Activated T-helper 17 cell treated with anti-CD3 and anti-CD28 coated beads, Interleukin-2, amount 50 U/mL, for 72 hours (primary cell): Measurements from ENCODE around the gene ZNF436. TPM values are rescaled to one million over a fixed set of nuclear protein-coding genes. Genes with fewer than 3 reads are reported as not detected.
A peak's percentile ranks its signal among the peaks of the same experiment; 100 is the strongest.
"Not testable (repeated sequence)": the region's sequence is repeated elsewhere in the genome, so short reads cannot be mapped to it uniquely, and the experiment has no call there.

ENCODE experiments used
- ATAC-seq: fragments of 150-1000 bp; cut with Tn5 transposase; replicated peaks from 2 replicates; pipeline ENCODE4 v1.10.0; 2021; ENCODE audit warnings: mild to moderate bottlenecking, moderate library complexity
- H3K27ac Mint-ChIP-seq: one replicate; pipeline ENCODE4 v1.8.0; 2022; ENCODE audit warnings: mixed read lengths
- H3K27me3 Mint-ChIP-seq: one replicate; pipeline ENCODE4 v1.8.0; 2022; ENCODE audit warnings: mixed read lengths
- H3K36me3 Mint-ChIP-seq: one replicate; pipeline ENCODE4 v1.8.0; 2022; ENCODE audit warnings: low read depth, mild to moderate bottlenecking, mixed read lengths
- H3K4me1 Mint-ChIP-seq: one replicate; pipeline ENCODE4 v1.8.0; 2022; ENCODE audit warnings: mixed read lengths
- H3K4me3 Mint-ChIP-seq: one replicate; pipeline ENCODE4 v1.8.0; 2022; ENCODE audit warnings: mild to moderate bottlenecking, mixed read lengths
- H3K9me3 Mint-ChIP-seq: one replicate; pipeline ENCODE4 v1.8.0; 2022; ENCODE audit warnings: mixed read lengths
- total RNA-seq, 2 donors: library from RNA; stranded (reverse); gene quantifications; one replicate each; pipeline ENCODE4 v1.2.3, GENCODE V29; 2022

The ZNF436 gene
- total RNA-seq, 2 donors from 2014 or later = 4.7 to 10.7 TPM

DNA sequence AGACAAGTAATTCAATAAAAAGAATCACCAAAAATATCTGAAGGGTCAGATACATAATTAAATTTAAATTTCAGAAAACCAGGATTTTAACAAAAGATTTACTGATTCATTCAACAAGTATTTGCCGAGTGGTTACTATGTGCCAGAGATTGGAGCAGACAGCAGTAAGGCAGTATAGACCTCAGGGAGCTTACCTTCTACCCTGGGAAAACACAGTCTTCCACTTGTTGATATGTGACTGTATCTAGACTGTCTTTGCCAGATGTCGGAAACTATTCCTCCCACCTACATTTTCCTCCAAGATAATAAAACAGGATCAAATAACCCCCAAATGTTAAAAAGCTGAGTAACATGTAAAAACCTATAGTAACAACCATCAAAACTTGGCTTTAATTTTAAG, 31.8 kb downstream of the ZNF436 start:
- peaks cover 41% of the 10 kb centered on the region for H3K4me1 Mint-ChIP-seq
- peaks cover 99% of the 10 kb centered on the region for H3K36me3 Mint-ChIP-seq
- peak overlapping the region; percentile 52 for H3K4me3 Mint-ChIP-seq
- no peaks in the 10 kb centered on the region for H3K9me3 Mint-ChIP-seq
- no peak for ATAC-seq
- no peak overlapping the region for H3K27ac Mint-ChIP-seq
- H3K27me3 Mint-ChIP-seq = no peaks in the 10 kb centered on the region

DNA sequence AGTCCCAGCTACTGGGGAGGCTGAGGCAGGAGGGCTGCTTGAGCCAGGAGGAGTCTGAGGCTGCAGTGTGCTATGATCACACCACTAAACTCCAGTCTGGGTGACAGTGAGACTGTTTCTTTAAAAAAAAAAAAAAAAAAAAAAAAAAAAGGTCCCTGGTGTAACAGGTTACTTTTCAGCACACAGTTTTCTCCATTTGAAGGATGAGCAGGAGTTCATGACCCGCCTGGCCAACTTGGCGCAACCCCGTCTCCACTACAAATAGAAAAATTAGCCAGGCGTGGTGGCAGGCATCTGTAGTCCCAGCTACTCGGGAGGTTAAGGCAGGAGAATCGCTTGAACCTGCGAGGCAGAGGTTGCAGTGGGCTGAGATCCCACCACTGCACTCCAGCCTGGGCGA, 37.9 kb downstream of the ZNF436 start:
- H3K27me3 Mint-ChIP-seq = no peaks in the 10 kb centered on the region
- H3K4me3 Mint-ChIP-seq = no peak overlapping the region
- H3K27ac Mint-ChIP-seq = no peak overlapping the region
- H3K36me3 Mint-ChIP-seq = peaks cover 99% of the 10 kb centered on the region
- H3K9me3 Mint-ChIP-seq = no peaks in the 10 kb centered on the region
- peaks cover 19% of the 10 kb centered on the region for H3K4me1 Mint-ChIP-seq
- no peak for ATAC-seq

DNA sequence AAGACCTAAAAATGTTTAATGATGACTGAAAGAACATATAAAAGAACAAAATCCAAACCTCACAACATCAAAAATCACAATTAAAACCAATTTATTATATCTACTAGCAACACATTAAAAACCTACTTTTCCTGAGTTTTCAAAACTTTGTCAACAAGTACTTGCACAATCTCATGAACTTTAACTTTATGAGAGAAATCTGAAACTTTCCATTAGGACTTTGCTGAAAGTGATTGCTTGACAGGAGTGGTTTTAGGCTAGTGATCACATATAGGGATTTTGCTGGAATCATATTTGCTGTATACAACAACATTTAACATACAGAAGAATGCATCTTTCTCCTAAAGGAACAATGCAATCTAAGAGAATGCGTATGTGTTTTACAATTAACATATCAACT, 38.8 kb downstream of the ZNF436 start:
- no peak for ATAC-seq
- Mint-ChIP-seq H3K27me3 (no peaks in the 10 kb centered on the region), H3K4me1 (peaks cover 24% of the 10 kb centered on the region), H3K27ac (no peak overlapping the region), H3K36me3 (peaks cover 99% of the 10 kb centered on the region), H3K4me3 (no peak overlapping the region), H3K9me3 (no peaks in the 10 kb centered on the region)

DNA sequence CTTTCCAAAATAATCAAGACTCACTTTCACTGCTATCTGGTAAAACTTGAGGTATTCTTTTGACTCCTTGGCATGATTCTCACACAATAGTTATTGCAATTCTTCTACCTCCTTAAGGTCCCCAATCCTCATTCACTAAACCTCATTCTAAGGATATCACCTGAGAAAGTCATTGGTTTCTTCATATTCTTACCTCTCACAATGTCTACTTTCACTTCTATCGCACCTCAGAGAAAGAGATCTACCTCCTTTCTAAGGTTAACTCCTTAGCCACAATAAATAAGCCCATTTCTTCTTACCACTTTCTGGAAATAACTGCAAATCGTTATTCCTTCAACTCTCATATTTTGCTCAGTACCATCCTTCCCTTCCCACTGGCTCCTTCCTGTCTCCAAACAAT, 44.2 kb downstream of the ZNF436 start:
- peaks cover 27% of the 10 kb centered on the region for H3K4me1 Mint-ChIP-seq
- peak overlapping the region; percentile 32 for H3K27ac Mint-ChIP-seq
- H3K4me3 Mint-ChIP-seq = no peak overlapping the region
- no peaks in the 10 kb centered on the region for H3K27me3 Mint-ChIP-seq
- peaks cover 98% of the 10 kb centered on the region for H3K36me3 Mint-ChIP-seq
- no peaks in the 10 kb centered on the region for H3K9me3 Mint-ChIP-seq
- ATAC-seq = no peak

DNA sequence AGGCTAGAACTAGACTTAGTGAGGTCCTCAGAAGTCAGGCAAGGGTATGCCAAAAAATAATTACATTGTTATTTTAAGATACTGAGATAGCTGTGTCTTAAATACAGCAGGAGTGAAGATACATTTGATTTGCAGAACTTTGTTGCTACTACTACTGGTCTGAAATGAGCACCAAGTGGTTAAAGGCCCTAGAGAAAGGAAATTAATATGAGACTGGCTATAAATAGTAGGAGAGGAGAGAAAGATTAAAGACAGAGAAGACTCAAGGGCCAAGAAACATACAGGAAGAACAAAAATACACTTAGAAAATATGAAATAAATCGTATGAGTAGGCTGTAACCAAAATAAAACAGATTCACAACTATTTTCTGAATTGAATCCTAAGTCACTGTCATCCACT, 46.9 kb downstream of the ZNF436 start:
- ATAC-seq = no peak
- no peaks in the 10 kb centered on the region for H3K9me3 Mint-ChIP-seq
- H3K4me1 Mint-ChIP-seq = peaks cover 18% of the 10 kb centered on the region
- H3K36me3 Mint-ChIP-seq = peaks cover 98% of the 10 kb centered on the region
- H3K27me3 Mint-ChIP-seq = no peaks in the 10 kb centered on the region
- H3K27ac Mint-ChIP-seq = no peak overlapping the region
- H3K4me3 Mint-ChIP-seq = no peak overlapping the region

DNA sequence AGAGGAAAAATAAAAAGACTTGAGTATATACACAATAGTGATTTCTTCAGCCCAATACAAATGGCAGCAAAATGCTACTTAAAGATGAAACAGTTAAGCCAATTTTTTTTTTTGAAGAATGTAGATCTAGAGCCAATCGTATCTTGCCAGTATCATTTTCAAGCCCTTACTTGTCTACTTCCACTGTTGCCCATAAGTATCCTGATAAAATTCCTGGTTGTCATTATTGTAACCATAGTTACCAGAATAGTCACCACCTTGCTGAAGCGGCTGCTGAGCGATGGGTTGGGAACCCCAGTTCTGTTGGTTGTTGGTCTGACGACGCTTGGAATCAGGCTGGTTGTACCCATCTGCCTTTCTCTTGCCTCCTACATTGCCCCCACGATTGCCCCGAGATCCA, 59.4 kb downstream of the ZNF436 start:
- not testable (repeated sequence) for ATAC-seq, H3K4me3 Mint-ChIP-seq, H3K27ac Mint-ChIP-seq, H3K9me3 Mint-ChIP-seq, H3K4me1 Mint-ChIP-seq, H3K27me3 Mint-ChIP-seq
- H3K36me3 Mint-ChIP-seq = peaks cover 100% of the 10 kb centered on the region

Other genes with a start within 250 kb of the ZNF436 start
- 10 to 100 TPM; 14.8 to 22.0 TPM for gene LUZP1, start 201.0 kb downstream of the ZNF436 start, total RNA-seq
- gene HTR1D, start 152.3 kb downstream of the ZNF436 start, total RNA-seq = not detected
- 100 to 1,000 TPM; 110 to 193 TPM for gene HNRNPR, start 25.6 kb downstream of the ZNF436 start, total RNA-seq
- gene TCEA3, start 54.9 kb upstream of the ZNF436 start, total RNA-seq = 10 to 100 TPM in 1 of 2 donors, 1 to 10 TPM in 1; 1.3 to 33.2 TPM
- 1 to 10 TPM in 1 of 2 donors, under 1 TPM in 1; 0.37 to 1.0 TPM for gene ASAP3, start 114.3 kb upstream of the ZNF436 start, total RNA-seq
- gene E2F2, start 161.4 kb upstream of the ZNF436 start, total RNA-seq = 10 to 100 TPM; 13.0 to 24.1 TPM
- gene ID3, start 189.7 kb upstream of the ZNF436 start, total RNA-seq = 10 to 100 TPM; 19.5 to 45.2 TPM